Activated CD4-positive, alpha-beta T cell treated with anti-CD3 and anti-CD28 coated beads, Interleukin-2, Interleukin-4, amounts not matched to agents 100 ng/mL and 50 ng/mL, durations not matched to agents 16 hours and 8 hours (primary cell): ENCODE data around the gene ATG7.

Experiments used
- DNase-seq: peaks from one replicate; pipeline ENCODE4 v3.0.0-alpha.2; 2020; ENCODE audit warnings: low spot score

Gene ATG7, protein sequence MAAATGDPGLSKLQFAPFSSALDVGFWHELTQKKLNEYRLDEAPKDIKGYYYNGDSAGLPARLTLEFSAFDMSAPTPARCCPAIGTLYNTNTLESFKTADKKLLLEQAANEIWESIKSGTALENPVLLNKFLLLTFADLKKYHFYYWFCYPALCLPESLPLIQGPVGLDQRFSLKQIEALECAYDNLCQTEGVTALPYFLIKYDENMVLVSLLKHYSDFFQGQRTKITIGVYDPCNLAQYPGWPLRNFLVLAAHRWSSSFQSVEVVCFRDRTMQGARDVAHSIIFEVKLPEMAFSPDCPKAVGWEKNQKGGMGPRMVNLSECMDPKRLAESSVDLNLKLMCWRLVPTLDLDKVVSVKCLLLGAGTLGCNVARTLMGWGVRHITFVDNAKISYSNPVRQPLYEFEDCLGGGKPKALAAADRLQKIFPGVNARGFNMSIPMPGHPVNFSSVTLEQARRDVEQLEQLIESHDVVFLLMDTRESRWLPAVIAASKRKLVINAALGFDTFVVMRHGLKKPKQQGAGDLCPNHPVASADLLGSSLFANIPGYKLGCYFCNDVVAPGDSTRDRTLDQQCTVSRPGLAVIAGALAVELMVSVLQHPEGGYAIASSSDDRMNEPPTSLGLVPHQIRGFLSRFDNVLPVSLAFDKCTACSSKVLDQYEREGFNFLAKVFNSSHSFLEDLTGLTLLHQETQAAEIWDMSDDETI

DNA sequence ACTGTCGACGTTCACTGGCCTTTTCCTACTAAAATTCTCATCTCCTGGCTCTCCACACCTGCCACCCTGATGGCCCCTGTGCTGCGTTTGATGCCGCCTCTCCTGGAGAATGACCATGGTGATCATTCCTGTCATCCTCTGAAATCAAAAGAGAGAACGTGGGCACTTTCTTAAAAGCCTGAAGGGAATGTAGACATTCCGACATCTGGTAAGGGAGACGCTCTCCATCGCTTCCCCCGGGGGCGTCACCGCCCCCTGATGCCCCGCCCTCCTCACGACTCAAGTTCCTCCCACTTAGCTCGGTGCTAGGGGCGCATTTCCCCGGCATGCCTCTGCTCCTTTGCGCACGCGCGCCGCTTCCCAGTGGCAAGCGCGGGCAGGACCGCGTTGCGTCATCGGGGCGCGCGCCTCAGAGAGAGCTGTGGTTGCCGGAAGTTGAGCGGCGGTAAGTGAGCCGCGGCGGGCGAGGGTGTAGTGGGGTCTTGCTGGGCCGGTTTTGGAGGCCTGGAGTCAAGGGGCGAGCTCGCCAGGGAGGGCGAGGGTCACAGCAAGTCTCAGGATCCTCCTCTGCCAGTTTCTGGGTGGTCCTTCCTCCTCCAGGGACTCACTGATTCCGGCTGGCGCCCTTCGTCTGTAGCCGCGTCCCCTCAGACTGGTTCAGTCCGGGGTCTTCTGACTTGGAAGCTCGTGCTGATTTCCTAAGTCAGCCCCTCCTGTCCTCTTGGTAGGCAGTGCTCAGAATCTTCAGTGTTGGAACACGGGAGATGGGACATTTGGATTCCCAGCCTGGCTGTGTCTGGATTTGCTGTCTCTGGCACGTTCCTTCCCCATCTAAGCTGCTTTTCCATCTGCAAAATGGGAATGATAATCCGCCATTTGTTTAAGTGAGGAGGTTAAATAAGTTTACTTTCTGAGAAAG lies at the start of gene ATG7:
ATG7 (plus strand) TSS at position 412 of the 919 bp plus-strand sequence. CDS start 26,299 bp downstream, outside the sequence.
- peak; percentile 96 for DNase-seq

DNA sequence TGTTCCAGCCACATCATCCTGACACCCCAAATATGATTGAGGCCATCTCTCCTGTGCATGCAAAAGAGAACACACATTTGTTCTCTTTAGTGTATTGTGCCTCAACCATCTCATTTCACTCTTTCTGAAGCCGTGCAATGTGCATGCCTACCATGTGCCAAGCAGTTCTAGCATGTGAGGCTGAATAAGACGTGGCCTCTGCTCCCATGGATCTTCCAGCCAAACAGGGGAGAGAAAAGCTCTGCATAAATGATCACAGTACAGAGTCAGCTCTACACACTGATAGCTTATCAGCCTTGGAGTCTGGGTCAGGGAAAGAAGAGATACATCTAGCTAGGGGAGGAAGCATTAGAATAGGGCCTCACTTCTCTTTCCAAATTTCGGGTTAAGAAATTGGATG lies 48.2 kb upstream of the ATG7 start:
- DNase-seq, result no peak

DNA sequence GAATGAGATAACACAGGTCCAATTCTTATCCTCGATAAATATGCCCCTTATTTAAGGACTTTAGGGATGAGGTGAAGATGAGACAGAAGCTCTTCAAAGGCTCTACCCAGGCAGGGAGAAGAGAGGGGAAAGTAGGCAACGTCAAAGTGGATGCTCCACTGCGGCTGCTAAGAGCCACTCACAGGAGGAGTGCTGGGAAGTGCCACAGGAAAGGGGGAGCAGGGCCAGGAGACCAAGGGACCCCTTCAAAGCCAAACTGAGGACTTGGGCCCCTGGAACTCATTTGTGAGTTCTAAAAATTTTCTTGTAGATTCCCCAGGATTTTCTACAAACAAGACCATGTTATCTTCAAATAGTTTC lies 47.3 kb upstream of the ATG7 start:
- DNase-seq, result no peak

DNA sequence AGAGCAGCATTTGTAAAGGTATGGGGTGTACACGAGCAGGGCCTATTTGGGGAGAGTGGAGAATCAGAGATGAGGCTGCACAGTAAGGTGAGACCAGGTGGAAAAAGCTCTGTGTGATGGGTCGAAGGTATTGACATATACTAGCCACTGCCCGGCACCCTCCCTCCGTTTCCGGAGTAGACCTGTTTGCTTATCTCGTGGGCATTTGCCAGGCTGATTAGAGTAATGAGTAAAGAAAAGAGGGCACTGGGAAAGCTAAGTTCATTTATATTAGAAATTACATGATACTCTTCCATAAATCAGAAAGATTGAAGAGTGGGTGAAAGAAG lies 46.2 kb upstream of the ATG7 start:
- no peak for DNase-seq

DNA sequence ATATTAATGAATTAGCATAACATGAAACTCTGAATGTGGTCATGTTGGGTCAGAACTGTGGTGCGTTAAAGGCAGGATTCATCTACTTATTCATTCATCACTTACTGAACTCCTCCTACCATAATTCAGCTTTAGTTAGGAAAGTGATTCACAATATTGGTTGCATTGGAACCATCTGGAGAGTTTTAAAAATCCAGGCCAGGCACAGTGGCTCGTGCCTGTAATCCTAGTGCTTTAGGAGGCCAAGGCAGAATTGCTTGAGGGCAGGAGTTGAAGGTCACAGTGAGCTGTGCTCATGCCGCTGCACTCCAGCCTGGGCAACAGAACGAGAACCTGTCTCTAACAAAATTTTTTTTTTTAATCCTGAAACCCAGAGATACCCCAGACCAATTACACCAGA lies 44.2 kb upstream of the ATG7 start:
- DNase-seq, result no peak

DNA sequence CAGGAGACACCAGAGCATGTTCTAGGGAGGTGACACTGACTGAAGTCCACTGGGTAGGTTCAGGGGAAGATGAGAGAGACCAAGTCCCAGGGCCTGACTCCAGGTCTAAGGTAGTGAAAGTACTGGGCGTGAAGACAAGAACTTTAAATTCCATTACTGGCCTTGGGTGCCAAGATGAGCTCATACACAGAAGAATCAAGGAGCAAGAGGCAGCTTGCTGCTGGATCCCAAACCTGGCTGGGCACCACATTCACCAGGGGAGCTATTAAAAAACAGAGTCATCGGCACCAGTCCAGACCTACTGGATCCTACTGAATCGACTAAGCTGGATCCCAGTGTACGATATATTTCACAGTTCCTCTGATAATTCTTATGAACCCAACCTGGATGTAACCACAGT lies 42.1 kb upstream of the ATG7 start:
- no peak for DNase-seq

DNA sequence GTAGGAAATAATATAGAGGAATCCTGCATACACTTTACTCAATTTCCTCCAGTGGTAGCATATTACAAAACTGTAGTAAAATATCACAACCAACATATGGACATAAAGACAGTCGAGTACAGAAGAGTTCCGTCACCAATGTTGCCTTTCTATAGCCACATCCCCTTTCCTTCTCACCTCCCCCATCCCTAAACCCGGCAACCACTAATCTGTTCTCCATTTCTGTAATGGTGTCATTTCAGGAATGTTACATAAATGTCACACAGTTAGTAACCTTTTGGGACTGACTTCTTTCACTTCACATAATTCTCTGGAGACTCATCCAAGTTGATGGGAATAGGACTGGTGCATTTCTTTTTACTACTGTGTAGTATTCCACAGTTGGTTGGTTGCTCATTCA lies 41.4 kb upstream of the ATG7 start:
- no peak for DNase-seq

DNA sequence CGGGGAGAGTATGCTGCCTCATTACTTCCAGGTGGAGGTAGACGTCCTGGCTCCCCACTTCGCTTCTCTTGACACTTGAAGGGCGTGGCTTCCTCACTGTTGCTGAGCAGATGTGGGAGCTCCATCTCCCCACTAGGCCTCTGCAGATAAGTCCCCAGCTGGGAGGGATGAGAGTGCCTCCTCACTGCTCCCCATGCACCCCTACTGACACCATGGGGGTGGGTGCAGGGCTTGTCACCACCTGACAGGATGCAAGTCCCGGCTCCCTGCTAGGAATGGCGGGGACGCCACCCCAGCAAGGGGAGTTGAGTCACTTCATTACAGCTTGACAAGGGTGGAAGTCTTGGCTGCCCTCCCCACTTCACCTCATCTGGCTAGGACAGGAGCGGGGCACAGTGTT lies 36.8 kb upstream of the ATG7 start:
- no peak for DNase-seq

DNA sequence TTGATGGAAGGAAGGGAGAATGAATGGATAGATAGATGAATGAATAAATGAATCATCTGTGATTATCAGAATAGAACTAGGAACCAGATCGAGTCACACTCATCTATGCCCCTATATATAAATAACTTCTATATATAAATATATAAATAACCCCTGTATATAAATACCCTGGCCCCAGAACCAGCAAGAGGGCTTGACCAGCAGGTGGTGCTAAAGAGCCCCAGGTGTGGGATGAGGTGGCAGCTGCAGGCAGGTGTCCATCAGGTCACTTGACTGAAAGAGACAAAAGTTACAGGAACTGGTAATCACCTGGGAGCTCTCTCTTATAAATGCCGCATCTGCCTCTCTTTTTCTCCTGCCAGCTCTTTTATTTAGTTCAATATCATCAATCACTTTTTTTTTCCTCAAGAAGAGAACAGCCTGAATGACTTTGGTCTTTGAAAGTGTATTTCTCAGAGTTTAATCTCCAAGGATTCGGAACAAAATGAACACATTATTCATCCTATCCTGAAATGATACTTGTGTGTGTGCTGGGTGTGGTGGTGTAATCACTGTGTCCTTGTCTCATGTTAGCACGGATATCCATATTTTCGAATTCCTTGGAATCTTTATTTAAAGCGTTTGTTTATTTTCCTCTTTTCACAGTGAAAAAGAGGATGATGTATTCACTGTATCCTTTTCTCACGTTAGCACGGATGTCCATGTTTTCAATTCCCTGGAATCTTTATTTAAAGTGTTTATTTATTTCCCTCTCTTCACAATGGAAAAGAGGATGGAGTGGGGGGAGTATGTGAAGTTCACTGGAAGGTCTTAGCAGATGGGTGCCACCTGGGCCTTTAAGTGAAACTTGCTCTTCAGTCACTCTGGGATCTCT lies 35.4 kb upstream of the ATG7 start:
- DNase-seq, result peak; percentile 81

DNA sequence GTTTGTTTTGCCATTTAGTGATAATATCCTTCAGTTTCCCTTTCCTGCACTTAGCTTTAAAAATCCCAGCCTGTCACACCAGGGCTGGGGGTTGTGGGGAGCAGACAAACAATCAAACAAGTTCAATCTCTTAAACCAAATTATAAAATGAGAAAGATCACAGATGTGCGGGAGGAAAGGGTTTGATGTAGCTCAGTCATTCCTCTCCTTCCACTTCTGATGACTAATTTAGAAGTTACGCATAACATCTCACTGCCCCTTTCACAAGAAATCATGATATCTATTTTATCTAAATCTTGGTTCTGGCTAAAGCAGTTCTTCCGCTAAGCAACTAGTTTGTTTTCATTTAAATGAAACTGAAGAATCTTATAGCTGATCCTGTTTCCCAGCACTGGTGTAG lies 34.1 kb upstream of the ATG7 start:
- peak; percentile 85 for DNase-seq

DNA sequence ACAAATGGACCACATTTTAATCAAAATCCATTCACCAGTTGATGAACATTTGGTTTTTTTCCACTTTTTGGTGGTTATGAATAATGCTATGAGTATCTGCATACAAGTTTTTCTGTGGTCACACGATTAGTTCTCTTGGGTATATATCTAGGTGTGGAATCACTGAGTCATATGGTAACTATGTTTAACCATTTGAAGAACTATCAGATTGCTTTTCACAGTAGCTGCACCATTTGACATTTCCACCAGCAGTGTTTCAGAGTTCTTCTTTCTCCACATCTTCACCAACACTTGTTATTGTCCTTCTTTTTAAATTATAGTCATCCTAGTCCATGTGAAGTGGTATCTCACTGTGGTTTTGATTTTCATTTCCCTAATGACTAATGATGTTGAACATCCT lies 33.3 kb upstream of the ATG7 start:
- DNase-seq, result peak; percentile 92

DNA sequence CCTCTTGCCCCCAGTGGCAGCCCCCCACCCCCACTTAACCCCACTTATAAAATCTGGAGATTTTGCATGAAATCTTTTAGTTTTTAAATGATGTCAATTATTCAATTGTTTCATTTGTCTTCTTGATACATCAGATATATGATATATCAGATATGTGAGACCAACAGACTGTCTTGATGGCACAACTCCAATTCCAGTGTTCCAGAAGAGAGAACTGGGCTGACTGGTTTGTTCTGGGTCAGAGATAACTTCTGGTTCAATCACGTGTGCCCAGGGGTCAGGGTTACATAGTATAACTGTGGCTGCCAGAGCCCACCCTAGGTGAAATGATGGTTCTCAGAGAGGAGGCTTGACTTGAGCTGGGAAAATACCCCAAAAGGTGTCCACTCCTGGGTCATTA lies 32.4 kb upstream of the ATG7 start:
- no peak for DNase-seq

DNA sequence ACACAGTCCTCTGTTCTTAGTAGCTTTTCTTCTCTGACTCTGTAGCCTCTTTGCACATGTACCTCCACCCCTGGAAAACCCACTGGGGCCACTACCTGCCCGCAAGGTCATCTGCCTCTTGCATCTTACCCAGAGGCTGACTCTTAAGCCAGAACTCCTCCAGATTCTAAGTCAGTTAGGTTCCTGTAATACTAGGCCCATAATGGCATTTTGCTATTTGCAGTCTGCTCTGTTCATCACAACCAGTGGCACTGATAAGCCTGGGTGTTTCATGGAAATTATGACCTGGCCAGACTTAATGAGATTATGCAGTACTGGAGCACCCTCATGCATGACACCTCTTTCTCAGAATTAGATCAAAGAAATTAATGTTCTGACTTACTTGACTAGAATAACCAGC lies 31.7 kb upstream of the ATG7 start:
- peak; percentile 65 for DNase-seq

DNA sequence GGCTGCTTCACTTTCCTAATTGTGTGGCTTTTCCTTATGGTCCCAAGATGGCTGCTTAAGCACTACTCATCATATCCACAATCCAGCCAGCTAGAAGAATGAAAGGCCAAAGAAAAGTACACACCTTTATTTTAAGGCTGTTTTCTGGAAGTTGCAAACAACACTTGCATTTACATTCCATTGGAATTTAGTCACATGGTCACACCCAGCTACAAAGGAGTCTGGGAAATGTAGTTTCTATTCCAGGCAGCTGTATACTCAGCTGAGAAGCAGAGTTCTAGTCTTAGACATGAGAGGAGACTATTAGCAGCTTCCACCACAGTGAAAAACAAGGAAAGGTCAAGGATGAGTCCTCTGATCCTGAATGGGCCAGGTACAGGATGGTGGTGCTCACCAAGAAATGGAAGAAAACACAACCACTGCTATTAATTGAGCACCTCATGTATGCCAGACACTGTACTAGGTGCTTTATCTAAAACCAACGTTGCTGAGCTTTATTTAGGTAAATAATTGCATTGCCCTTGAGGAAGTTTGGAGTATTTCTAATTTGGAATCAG lies 28.0 kb upstream of the ATG7 start:
- no peak for DNase-seq

DNA sequence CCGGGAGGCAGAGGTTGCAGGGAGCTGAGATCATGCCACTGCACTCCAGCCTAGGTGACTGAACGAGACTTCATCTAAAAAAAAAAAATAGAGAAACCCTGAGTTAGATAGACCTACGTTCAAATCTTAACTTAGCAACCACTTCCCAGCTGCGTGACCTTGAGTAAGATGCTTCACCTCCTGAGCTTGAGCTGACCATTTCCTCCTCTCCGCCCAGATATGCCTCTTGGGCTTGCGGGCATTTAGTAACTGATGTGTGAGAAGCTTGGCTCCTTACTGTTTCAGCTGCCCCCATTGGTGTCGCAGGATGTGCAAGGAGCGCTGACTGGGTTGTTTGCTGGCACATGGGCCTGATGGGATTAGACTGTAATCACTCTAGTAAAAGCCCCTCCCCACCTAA lies 26.9 kb upstream of the ATG7 start:
- no peak for DNase-seq

DNA sequence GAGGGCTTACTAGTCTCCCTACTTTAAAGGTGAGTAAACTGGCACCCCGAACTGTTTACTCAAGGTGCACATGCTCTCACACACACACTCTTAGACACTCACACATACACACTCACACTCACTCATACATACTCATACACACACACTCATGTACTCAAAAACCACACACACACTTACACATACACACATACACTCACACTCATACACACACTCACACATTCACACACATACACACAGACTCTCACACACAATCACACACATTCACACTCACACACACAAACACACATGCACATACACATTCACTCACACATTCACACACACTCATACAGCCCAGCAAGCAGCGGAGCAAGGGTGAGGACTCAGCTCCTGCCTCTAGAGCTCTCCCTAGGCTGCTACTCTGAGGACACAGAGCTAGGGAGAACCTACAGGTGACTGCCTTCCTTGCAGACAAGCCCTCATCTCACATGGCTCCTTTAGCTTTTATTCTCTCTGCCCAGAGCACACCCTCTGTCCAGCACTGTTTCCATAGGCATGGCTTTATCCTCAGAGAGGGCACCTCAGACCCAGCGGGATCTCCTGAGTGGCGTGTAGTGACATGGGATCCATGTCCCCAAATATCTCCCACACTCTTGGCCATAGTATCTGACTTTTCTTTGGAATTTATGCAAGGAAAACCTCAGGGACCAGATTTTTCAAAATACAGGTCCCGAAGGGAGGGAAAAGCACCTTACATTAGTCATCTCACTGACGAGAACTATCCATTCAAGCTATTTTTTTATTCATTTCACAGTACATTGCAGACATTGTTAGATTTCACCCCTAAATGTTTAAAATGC lies 26.2 kb upstream of the ATG7 start:
- DNase-seq, result no peak

DNA sequence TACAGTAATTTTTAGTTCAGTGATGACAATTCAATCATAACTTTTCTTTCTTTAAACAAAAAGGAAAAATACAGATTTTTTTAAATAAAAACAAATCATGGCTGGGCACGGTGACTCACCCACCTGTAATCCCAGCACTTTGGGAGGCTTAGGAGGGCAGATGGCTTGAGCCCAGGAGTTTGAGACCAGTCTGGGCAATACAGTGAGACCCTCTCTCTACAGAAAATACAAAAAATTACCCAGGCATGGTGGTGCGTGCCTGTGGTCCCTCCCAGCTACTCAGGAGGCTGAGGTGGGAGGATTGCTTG lies 25.6 kb upstream of the ATG7 start:
- DNase-seq, result no peak

DNA sequence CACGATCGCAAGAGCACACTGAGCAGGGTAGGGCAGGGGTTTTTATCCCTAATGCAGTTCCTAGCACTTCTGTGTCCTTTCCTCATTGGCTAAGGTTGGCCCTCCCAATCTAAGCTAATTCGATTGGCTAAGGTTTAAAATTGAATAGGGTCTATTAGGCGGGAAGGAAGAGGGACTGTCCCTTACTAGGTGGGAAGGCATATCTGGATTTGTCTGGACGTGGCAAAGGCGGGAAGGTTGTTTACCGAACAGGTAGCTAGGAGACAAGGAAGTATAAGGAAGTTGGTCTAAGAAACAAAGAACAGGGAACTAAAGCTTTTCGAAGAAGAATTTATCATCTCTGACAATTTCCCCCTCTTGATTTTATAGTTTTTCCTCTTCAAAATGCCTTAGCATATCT lies 24.8 kb upstream of the ATG7 start:
- no peak for DNase-seq

DNA sequence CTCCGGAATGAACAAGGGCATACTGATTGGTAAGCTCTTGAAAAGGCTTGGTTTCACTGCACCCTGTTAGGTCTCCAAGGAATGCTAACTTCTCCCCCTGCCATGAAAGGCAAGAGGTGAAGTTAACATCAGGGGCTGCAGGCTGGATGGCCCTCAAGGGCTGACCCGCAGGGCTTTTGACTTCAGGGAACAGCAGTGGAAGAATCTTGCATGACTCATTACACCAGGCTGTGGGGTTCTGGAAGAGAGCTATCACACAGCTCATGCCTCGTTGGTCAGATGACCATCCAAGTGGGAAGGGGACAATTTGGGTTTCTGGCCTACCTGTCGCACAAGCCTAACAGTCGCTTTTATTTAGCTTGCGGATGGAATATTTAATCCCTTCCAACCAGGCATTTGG lies 23.6 kb upstream of the ATG7 start:
- DNase-seq, result no peak

DNA sequence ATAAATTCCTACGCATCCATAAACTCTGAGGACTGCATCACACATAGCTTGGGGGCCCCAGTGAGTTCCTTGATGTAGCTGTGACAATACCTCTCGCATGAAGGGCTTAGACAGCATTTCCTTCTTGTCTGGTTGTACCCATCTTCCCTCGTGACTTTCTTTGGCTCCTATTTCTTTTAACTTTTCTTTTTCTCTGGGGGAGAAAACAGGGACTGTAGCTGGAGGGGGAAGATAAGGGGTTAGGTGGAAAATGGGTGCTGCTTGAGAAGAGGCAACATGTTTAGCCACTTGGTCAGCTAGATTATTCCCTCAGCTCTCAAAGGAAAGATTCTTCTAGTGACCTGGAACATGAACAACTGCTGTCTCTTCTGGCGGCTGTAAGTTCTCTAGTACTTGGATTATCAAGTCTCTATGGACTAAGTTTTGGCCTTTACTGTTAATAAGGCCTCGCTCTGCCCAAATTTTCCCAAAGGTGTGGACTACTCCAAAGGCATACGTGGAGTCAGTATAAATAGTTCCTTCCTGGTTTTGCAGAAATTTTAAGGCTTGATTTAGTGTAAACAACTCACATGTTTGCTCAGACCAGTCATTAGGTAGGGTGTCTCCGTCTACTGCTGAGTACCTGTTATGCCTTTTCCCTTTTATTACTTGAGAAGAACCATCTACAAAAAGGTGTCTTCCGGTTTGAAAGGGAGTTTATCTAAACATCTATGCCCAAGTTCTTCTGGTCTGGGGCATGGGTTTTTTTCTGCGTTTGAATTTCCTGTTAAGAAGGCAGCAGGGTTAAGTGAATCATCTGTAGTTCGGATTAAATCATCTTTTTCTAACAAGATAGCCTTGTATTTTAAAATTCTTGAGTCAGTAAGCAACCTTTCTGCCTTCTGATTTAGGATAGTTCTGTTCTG lies 21.0 kb upstream of the ATG7 start:
- DNase-seq, result peak; percentile 46
